HCT116 (cell line): Measurements from ENCODE around the gene PYGB. TPM values are rescaled to one million over a fixed set of nuclear protein-coding genes. Genes with fewer than 3 reads are reported as not detected.

Source experiments
- ATAC-seq: fragments of 200-7000 bp; cut with Tn5 transposase; 2 replicates; pipeline ENCODE4 v1.9.1; 2020; ENCODE audit warnings: mild to moderate bottlenecking, moderate library complexity
- BruUV-seq: library from RNA; stranded (reverse); fragments of 400-500 nt; replicated peaks from 2 replicates; lab custom pipeline; 2021; lab: Mats Ljungman, UMichigan
- CTCF ChIA-PET: fragments of 300-600 bp; sonication (Branson Sonifier 250); formaldehyde crosslinking; loops from one replicate; lab custom pipeline; 2021; ENCODE audit warnings: antibody characterized with exemption; lab: Charles Lee
- POLR2A ChIA-PET: fragments of 300-600, 350-600 bp; sonication (Branson Sonifier 250); formaldehyde crosslinking; loops from one replicate; lab custom pipeline; 2021; ENCODE audit warnings: antibody characterized with exemption; lab: Charles Lee
- RAD21 ChIA-PET, 2 experiments: fragments of 300-600 bp; sonication (Branson Sonifier 250); formaldehyde crosslinking; loops; one replicate each; lab custom pipeline; 2023; ENCODE audit warnings: low total read pairs in 2 of 2; ENCODE audit not compliant: uncharacterized antibody in 2 of 2, unreplicated experiment in 2 of 2, low non-redundant PET in 1 of 2; lab: Charles Lee
- DNase-seq: peaks from one replicate; pipeline ENCODE4 v3.0.0-alpha.2; 2010; ENCODE audit warnings: low read depth, low spot score
- H2AFZ ChIP-seq: fragments of 200-600 bp; shearing (Covaris generic), sonication (generic); 2 replicates; pipeline ENCODE4 v1.6.1; 2017; ENCODE audit warnings: low read depth, mixed run types, mixed read lengths, antibody characterized with exemption, low read length; ENCODE audit not compliant: poor library complexity, severe bottlenecking
- H3K27ac ChIP-seq: 2 replicates; pipeline ENCODE4 v1.5.1; 2012; ENCODE audit warnings: low read depth, low read length
- H3K27me3 ChIP-seq: fragments of 200-600 bp; sonication (generic); 2 replicates; pipeline ENCODE4 v1.6.1; 2016; ENCODE audit warnings: mixed run types, low read length, mixed read lengths; ENCODE audit not compliant: insufficient read depth
- H3K36me3 ChIP-seq, 2 experiments: fragments of 200-500 bp in 1 of 2; fragments of 200-600 bp in 1 of 2; sonication (Bioruptor generic) in 1 of 2; sonication (generic) in 1 of 2; 2 replicates each; pipeline versions ENCODE4 v1.5.1 to v1.6.1; 2014 to 2016; ENCODE audit warnings: low read length in 2 of 2, inconsistent platforms in 1 of 2, mixed read lengths in 1 of 2, mixed run types in 1 of 2; ENCODE audit not compliant: insufficient read depth in 2 of 2, control insufficient read depth in 1 of 2
- H3K4me1 ChIP-seq, 2 experiments: fragments of 200-600 bp in 1 of 2; sonication (generic) in 1 of 2; 2 replicates each; pipeline versions ENCODE4 v1.5.1 to v1.6.1; 2012 to 2017; ENCODE audit warnings: low read length in 2 of 2, inconsistent platforms in 1 of 2, mild to moderate bottlenecking in 1 of 2, mixed read lengths in 1 of 2, mixed run types in 1 of 2, moderate library complexity in 1 of 2; ENCODE audit not compliant: insufficient read depth in 2 of 2, control insufficient read depth in 1 of 2
- H3K4me2 ChIP-seq: fragments of 200-600 bp; sonication (generic); 2 replicates; pipeline ENCODE4 v1.6.1; 2017; ENCODE audit warnings: mixed run types, low read length, mixed read lengths
- H3K4me3 ChIP-seq, 2 experiments: fragments of 200-600 bp in 1 of 2; sonication (generic) in 1 of 2; replicated peaks in 1 of 2; 2 replicates each; pipeline ENCODE4 v1.5.1; 2011 to 2016; ENCODE audit warnings: low read length in 2 of 2, control low read depth in 1 of 2, low read depth in 1 of 2, mild to moderate bottlenecking in 1 of 2, mixed read lengths in 1 of 2, mixed run types in 1 of 2
- H3K79me2 ChIP-seq: fragments of 200-600 bp; sonication (generic); 2 replicates; pipeline ENCODE4 v1.6.1; 2017; ENCODE audit warnings: mild to moderate bottlenecking, mixed run types, low read length, moderate library complexity, mixed read lengths; ENCODE audit not compliant: insufficient read depth
- H3K9ac ChIP-seq: fragments of 200-600 bp; sonication (generic); 2 replicates; pipeline ENCODE4 v1.6.1; 2016; ENCODE audit warnings: low read length, mixed read lengths
- H3K9me2 ChIP-seq: fragments of 200-600 bp; sonication (generic), shearing (Covaris generic); 2 replicates; pipeline ENCODE4 v1.6.1; 2017; ENCODE audit warnings: mixed run types, mild to moderate bottlenecking, moderate library complexity; ENCODE audit not compliant: insufficient read depth
- H3K9me3 ChIP-seq, 2 experiments: fragments of 200-500 bp in 1 of 2; fragments of 200-600 bp in 1 of 2; sonication (Bioruptor generic) in 1 of 2; sonication (generic) in 1 of 2; 2 replicates each; pipeline ENCODE4 v1.6.1; 2014 to 2017; ENCODE audit warnings: low read length in 2 of 2, mixed read lengths in 2 of 2, inconsistent platforms in 1 of 2, low read depth in 1 of 2, mild to moderate bottlenecking in 1 of 2, mixed run types in 1 of 2, moderate library complexity in 1 of 2; ENCODE audit not compliant: control insufficient read depth in 1 of 2, insufficient read depth in 1 of 2
- H4K20me1 ChIP-seq: fragments of 200-600 bp; sonication (generic), shearing (Covaris generic); 2 replicates; pipeline ENCODE4 v1.6.1; 2017; ENCODE audit warnings: mixed run types, mild to moderate bottlenecking, moderate library complexity; ENCODE audit not compliant: insufficient read depth
- ATF3 ChIP-seq: IDR thresholded peaks from 2 replicates; pipeline ENCODE4 v1.6.1; 2012
- CBX3 ChIP-seq: IDR thresholded peaks from 2 replicates; pipeline ENCODE4 v1.6.1; 2012; ENCODE audit warnings: low read depth
- CEBPB ChIP-seq: IDR thresholded peaks from 2 replicates; pipeline ENCODE4 v1.6.1; 2012; ENCODE audit warnings: low read depth
- CTCF ChIP-seq, 3 experiments: fragments of 200-600 bp in 1 of 3; sonication (generic) in 1 of 3; IDR thresholded peaks in 2 of 3; conservative IDR thresholded peaks in 1 of 3; 2 replicates each; pipeline ENCODE4 v1.5.1; 2012 to 2017; ENCODE audit warnings: low read depth in 2 of 3, low read length in 2 of 3, antibody characterized with exemption in 1 of 3, borderline replicate concordance in 1 of 3, control low read depth in 1 of 3, mild to moderate bottlenecking in 1 of 3, mixed read lengths in 1 of 3, mixed run types in 1 of 3, moderate library complexity in 1 of 3; ENCODE audit not compliant: insufficient read depth in 1 of 3
- ELF1 ChIP-seq: IDR thresholded peaks from 2 replicates; pipeline ENCODE4 v1.6.1; 2012; ENCODE audit warnings: low read depth, borderline replicate concordance
- EZH2 ChIP-seq: fragments of 200-600 bp; sonication (generic); IDR thresholded peaks from 2 replicates; pipeline ENCODE4 v1.6.1; 2017; ENCODE audit warnings: antibody characterized with exemption, mixed run types
- EZH2phosphoT487 ChIP-seq: fragments of 200-600 bp; IDR thresholded peaks from 2 replicates; pipeline ENCODE4 v1.6.1; 2018; ENCODE audit warnings: antibody characterized with exemption, borderline replicate concordance
- FOSL1 ChIP-seq: IDR thresholded peaks from 2 replicates; pipeline ENCODE4 v1.6.1; 2012; ENCODE audit warnings: low read depth
- JUND ChIP-seq: IDR thresholded peaks from 2 replicates; pipeline ENCODE4 v1.6.1; 2012
- POLR2A ChIP-seq: IDR thresholded peaks from 2 replicates; pipeline ENCODE4 v1.7.0; 2011; ENCODE audit warnings: borderline replicate concordance; ENCODE audit not compliant: insufficient read depth, insufficient read length; ENCODE audit errors: extremely low read depth
- POLR2AphosphoS5 ChIP-seq: IDR thresholded peaks from 2 replicates; pipeline ENCODE4 v1.6.1; 2011; ENCODE audit warnings: mild to moderate bottlenecking, low read depth, low read length, moderate library complexity
- RAD21 ChIP-seq: IDR thresholded peaks from 2 replicates; pipeline ENCODE4 v1.6.1; 2012; ENCODE audit warnings: low read depth, mild to moderate bottlenecking
- SP1 ChIP-seq: IDR thresholded peaks from 2 replicates; pipeline ENCODE4 v1.6.1; 2012; ENCODE audit warnings: low read depth
- SRF ChIP-seq: IDR thresholded peaks from 2 replicates; pipeline ENCODE4 v1.6.1; 2012; ENCODE audit warnings: low read depth
- TCF7L2 ChIP-seq: IDR thresholded peaks from 2 replicates; pipeline ENCODE4 v1.7.0; 2011; ENCODE audit warnings: borderline replicate concordance, inconsistent platforms; ENCODE audit not compliant: insufficient read depth, insufficient read length; ENCODE audit errors: extremely low read depth
- YY1 ChIP-seq: IDR thresholded peaks from 2 replicates; pipeline ENCODE4 v1.6.1; 2011; ENCODE audit warnings: low read length, low read depth, moderate library complexity, mild to moderate bottlenecking; ENCODE audit not compliant: insufficient replicate concordance; ENCODE audit errors: extremely low read depth
- ZBTB33 ChIP-seq: IDR thresholded peaks from 2 replicates; pipeline ENCODE4 v1.6.1; 2011; ENCODE audit warnings: mild to moderate bottlenecking, low read length, moderate library complexity; ENCODE audit not compliant: insufficient replicate concordance; ENCODE audit errors: extremely low read depth
- ZFX ChIP-seq: fragments of 450-650 bp; IDR thresholded peaks from 2 replicates; pipeline ENCODE4 v1.6.1; 2017
- intact Hi-C: fragments of 100-400 bp; cut with micrococcal nuclease; formaldehyde crosslinking; loops from 2 replicates; pipeline ENCODE4 v1.10.0; 2022
- total RNA-seq: library from RNA; stranded (reverse); gene quantifications from one replicate; pipeline ENCODE4 v1.2.1, GENCODE V29; 2021; ENCODE audit not compliant: unreplicated experiment

The PYGB gene
- total RNA-seq, 1 experiment from 2014 or later, result 87.8 TPM

GRCh38 chr20:25338112-25339023, 90.5 kb downstream of the PYGB start:
- no peak for ATAC-seq
- Histone ChIP-seq H3K4me2 (no peak overlapping the region), H3K4me3 (no peak overlapping the region), H3K4me1 (no peaks in the 10 kb centered on the region), H2AFZ (no peak overlapping the region), H3K36me3 (no peaks in the 10 kb centered on the region), H3K27ac (no peak overlapping the region), H3K9me2 (no peaks in the 10 kb centered on the region), H3K27me3 (no peaks in the 10 kb centered on the region), H4K20me1 (no peaks in the 10 kb centered on the region), H3K9ac (no peak overlapping the region), H3K79me2 (peaks cover 17% of the 10 kb centered on the region), H3K9me3 (no peaks in the 10 kb centered on the region)
- no peak for DNase-seq
- ChIA-PET RAD21 (no interaction called here), POLR2A (no interaction called here), CTCF (no interaction called here)
- BruUV-seq, result no TSS peak
- intact Hi-C loops, result no loop called here
- no peak for TF ChIP-seq EZH2phosphoT487
- TF ChIP-seq TCF7L2, result no peak
- no peak for TF ChIP-seq YY1
- no peak for TF ChIP-seq CTCF (IDR thresholded peaks at IDR 0.05 in 2 of 3, conservative IDR thresholded peaks at IDR 0.05 in 1 of 3; ENCODE audit: borderline replicate concordance in 1 of 3, insufficient read depth in 1 of 3, low read depth in 2 of 3, low read length in 2 of 3)
- TF ChIP-seq POLR2A, result no peak
- no peak for TF ChIP-seq CBX3
- TF ChIP-seq ZBTB33, result no peak
- TF ChIP-seq FOSL1, result no peak
- no peak for TF ChIP-seq SP1
- TF ChIP-seq ZFX, result no peak
- no peak for TF ChIP-seq ATF3
- TF ChIP-seq EZH2, result no peak
- TF ChIP-seq ELF1, result no peak
- no peak for TF ChIP-seq JUND
- no peak for TF ChIP-seq SRF
- TF ChIP-seq CEBPB, result no peak
- TF ChIP-seq POLR2AphosphoS5, result no peak
- no peak for TF ChIP-seq RAD21
